ENCODE measurements around the gene MUC6.

Gene MUC6

GRCh38 chr11:992577-992976, 43.9 kb downstream of the MUC6 start:
- DNase-seq (ENCODE audit: low spot score) (no peak), ATAC-seq (ENCODE audit: low read depth) (no peak; the same call in 2 of the 3 replicates)
- Histone ChIP-seq H3K27me3 (ENCODE audit: insufficient read depth, poor library complexity, severe bottlenecking) (no peaks in the 10 kb centered on the region), H3K36me3 (ENCODE audit: low read depth) (peaks cover 22% of the 10 kb centered on the region), H3K4me1 (ENCODE audit: insufficient read depth, poor library complexity, severe bottlenecking) (no peaks in the 10 kb centered on the region), H3K9me3 (ENCODE audit: severe bottlenecking) (no peaks in the 10 kb centered on the region), H3K4me3 (ENCODE audit: severe bottlenecking) (no peak overlapping the region), H3K27ac (ENCODE audit: poor library complexity, severe bottlenecking) (no peak overlapping the region)
- TF ChIP-seq, protein P1, sequence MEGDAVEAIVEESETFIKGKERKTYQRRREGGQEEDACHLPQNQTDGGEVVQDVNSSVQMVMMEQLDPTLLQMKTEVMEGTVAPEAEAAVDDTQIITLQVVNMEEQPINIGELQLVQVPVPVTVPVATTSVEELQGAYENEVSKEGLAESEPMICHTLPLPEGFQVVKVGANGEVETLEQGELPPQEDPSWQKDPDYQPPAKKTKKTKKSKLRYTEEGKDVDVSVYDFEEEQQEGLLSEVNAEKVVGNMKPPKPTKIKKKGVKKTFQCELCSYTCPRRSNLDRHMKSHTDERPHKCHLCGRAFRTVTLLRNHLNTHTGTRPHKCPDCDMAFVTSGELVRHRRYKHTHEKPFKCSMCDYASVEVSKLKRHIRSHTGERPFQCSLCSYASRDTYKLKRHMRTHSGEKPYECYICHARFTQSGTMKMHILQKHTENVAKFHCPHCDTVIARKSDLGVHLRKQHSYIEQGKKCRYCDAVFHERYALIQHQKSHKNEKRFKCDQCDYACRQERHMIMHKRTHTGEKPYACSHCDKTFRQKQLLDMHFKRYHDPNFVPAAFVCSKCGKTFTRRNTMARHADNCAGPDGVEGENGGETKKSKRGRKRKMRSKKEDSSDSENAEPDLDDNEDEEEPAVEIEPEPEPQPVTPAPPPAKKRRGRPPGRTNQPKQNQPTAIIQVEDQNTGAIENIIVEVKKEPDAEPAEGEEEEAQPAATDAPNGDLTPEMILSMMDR (IDR thresholded peaks at IDR 0.05; ENCODE audit: poor library complexity, severe bottlenecking), result no peak

GRCh38 chr11:991711-992307, 44.7 kb downstream of the MUC6 start:
- peaks cover 26% of the 10 kb centered on the region for H3K36me3 ChIP-seq (ENCODE audit: low read depth)
- no peak for ATAC-seq (ENCODE audit: low read depth)
- no peaks in the 10 kb centered on the region for H3K4me1 ChIP-seq (ENCODE audit: insufficient read depth, poor library complexity, severe bottlenecking)
- no peaks in the 10 kb centered on the region for H3K27me3 ChIP-seq (ENCODE audit: insufficient read depth, poor library complexity, severe bottlenecking)
- no peak overlapping the region for H3K27ac ChIP-seq (ENCODE audit: poor library complexity, severe bottlenecking)
- H3K4me3 ChIP-seq (ENCODE audit: severe bottlenecking), result no peak overlapping the region
- TF ChIP-seq, protein P1 (IDR thresholded peaks at IDR 0.05; ENCODE audit: poor library complexity, severe bottlenecking), result no peak
- no peak for DNase-seq (ENCODE audit: low spot score)
- H3K9me3 ChIP-seq (ENCODE audit: severe bottlenecking), result no peaks in the 10 kb centered on the region

GRCh38 chr11:991034-991433, 45.5 kb downstream of the MUC6 start:
- TF ChIP-seq, protein P1 (IDR thresholded peaks at IDR 0.05; ENCODE audit: poor library complexity, severe bottlenecking), result no peak
- no peak overlapping the region for H3K4me3 ChIP-seq (ENCODE audit: severe bottlenecking)
- H3K36me3 ChIP-seq (ENCODE audit: low read depth), result peaks cover 34% of the 10 kb centered on the region
- H3K4me1 ChIP-seq (ENCODE audit: insufficient read depth, poor library complexity, severe bottlenecking), result no peaks in the 10 kb centered on the region
- ATAC-seq (ENCODE audit: low read depth), result no peak
- no peaks in the 10 kb centered on the region for H3K27me3 ChIP-seq (ENCODE audit: insufficient read depth, poor library complexity, severe bottlenecking)
- no peak for DNase-seq (ENCODE audit: low spot score)
- H3K27ac ChIP-seq (ENCODE audit: poor library complexity, severe bottlenecking), result no peak overlapping the region
- H3K9me3 ChIP-seq (ENCODE audit: severe bottlenecking), result no peaks in the 10 kb centered on the region

DNA sequence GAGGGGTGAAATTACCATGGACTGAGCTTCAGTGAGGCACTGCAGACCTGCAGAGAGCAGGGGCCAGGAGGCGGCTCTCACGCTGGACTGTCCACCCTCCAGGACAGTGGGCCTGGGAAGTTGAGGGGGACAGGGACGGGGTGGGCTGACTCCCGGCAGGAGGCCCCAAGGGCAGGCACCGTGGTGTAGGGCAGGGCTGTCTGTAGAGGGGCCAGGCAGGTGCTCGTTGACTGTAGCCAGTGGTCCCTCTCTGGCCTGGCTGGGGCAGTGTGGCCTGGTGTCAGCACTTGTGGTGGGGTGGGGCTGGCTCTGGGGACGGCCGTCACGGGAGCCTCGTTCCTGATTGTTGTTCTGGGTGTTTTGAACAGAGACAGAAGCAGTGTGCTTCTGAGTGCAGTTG, 46.4 kb downstream of the MUC6 start:
- Histone ChIP-seq H3K4me1 (ENCODE audit: insufficient read depth, poor library complexity, severe bottlenecking) (no peaks in the 10 kb centered on the region), H3K4me3 (ENCODE audit: severe bottlenecking) (no peak overlapping the region), H3K27me3 (ENCODE audit: insufficient read depth, poor library complexity, severe bottlenecking) (no peaks in the 10 kb centered on the region), H3K27ac (ENCODE audit: poor library complexity, severe bottlenecking) (no peak overlapping the region), H3K9me3 (ENCODE audit: severe bottlenecking) (no peaks in the 10 kb centered on the region), H3K36me3 (ENCODE audit: low read depth) (peaks cover 41% of the 10 kb centered on the region)
- ATAC-seq (ENCODE audit: low read depth) (no peak), DNase-seq (ENCODE audit: low spot score) (no peak)
- TF ChIP-seq, protein P1 (IDR thresholded peaks at IDR 0.05; ENCODE audit: poor library complexity, severe bottlenecking), result no peak

- Histone ChIP-seq H3K27me3 (ENCODE audit: insufficient read depth, poor library complexity, severe bottlenecking) (no peaks in the 10 kb centered on the region), H3K9me3 (ENCODE audit: severe bottlenecking) (no peaks in the 10 kb centered on the region), H3K36me3 (ENCODE audit: low read depth) (peaks cover 49% of the 10 kb centered on the region), H3K4me1 (ENCODE audit: insufficient read depth, poor library complexity, severe bottlenecking) (no peaks in the 10 kb centered on the region), H3K4me3 (ENCODE audit: severe bottlenecking) (no peak overlapping the region), H3K27ac (ENCODE audit: poor library complexity, severe bottlenecking) (no peak overlapping the region)
- no peak for ATAC-seq (ENCODE audit: low read depth)
- DNase-seq (ENCODE audit: low spot score), result no peak
- TF ChIP-seq, protein P1 (IDR thresholded peaks at IDR 0.05; ENCODE audit: poor library complexity, severe bottlenecking), result no peak
Measured at GRCh38 chr11:987671-988070, 48.8 kb downstream of the MUC6 start.

Data from RWPE2 (cell line).